ENCODE results near the gene SFXN5.

DNA sequence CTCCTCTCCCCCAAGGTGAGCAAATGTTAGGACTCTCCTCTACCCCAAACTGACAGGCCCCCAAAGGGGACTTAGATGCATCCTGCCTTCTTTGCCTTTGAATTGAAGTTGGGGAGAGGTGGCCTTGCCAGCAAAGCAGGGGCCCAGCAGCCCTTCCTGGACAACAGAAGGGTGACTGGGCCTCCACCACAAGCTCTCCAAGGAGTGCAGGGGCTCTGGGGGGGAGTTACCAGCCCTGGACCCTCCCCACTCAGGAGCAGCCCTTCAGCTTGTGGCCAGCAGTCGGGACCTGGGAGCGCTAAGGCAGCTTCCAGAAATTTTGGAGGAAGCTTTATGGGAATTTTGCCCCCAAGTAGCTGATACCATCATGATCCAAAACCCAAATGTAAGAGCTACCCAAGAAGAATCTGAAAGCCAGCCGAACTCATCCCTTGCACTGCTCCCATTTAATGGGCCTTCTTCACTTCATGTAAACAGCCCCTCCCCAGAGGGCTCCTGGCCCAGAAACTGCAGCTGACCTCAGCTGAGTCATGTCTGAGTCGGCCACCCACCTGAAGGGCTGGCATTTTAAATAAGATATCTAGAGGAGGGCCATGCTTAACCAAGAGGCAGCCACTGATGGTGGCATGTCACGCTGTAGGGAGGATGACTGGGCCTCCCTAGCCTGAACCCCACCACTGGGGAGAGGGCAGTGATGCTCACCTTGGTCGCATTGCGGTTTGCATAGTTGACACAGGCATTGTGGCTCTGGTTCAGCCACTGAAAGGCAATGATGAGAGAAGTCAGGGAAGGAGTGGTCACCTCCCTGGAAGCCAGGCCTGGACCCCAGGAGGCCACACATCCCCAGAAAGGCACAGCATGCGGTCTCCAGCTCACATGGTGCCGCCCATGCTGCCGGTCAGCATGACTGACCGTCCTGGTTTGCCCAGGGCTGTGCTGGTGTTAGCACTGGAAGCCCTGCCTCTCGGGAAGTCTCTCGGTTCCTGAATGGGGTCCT lies 71.5 kb downstream of the SFXN5 start:
- TF ChIP-seq, protein P1, sequence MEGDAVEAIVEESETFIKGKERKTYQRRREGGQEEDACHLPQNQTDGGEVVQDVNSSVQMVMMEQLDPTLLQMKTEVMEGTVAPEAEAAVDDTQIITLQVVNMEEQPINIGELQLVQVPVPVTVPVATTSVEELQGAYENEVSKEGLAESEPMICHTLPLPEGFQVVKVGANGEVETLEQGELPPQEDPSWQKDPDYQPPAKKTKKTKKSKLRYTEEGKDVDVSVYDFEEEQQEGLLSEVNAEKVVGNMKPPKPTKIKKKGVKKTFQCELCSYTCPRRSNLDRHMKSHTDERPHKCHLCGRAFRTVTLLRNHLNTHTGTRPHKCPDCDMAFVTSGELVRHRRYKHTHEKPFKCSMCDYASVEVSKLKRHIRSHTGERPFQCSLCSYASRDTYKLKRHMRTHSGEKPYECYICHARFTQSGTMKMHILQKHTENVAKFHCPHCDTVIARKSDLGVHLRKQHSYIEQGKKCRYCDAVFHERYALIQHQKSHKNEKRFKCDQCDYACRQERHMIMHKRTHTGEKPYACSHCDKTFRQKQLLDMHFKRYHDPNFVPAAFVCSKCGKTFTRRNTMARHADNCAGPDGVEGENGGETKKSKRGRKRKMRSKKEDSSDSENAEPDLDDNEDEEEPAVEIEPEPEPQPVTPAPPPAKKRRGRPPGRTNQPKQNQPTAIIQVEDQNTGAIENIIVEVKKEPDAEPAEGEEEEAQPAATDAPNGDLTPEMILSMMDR (IDR thresholded peaks at IDR 0.05): no peak
- no peak for TF ChIP-seq POLR2AphosphoS5 (IDR thresholded peaks at IDR 0.05)
